ENCODE measurements around the gene ASB2. TPM values are rescaled to one million over a fixed set of nuclear protein-coding genes. Genes with fewer than 3 reads are reported as not detected.

The ASB2 gene
- polyA plus RNA-seq, 1 of the 3 experiments (the other 2 are of a cell fraction) = 0.15 TPM

DNA sequence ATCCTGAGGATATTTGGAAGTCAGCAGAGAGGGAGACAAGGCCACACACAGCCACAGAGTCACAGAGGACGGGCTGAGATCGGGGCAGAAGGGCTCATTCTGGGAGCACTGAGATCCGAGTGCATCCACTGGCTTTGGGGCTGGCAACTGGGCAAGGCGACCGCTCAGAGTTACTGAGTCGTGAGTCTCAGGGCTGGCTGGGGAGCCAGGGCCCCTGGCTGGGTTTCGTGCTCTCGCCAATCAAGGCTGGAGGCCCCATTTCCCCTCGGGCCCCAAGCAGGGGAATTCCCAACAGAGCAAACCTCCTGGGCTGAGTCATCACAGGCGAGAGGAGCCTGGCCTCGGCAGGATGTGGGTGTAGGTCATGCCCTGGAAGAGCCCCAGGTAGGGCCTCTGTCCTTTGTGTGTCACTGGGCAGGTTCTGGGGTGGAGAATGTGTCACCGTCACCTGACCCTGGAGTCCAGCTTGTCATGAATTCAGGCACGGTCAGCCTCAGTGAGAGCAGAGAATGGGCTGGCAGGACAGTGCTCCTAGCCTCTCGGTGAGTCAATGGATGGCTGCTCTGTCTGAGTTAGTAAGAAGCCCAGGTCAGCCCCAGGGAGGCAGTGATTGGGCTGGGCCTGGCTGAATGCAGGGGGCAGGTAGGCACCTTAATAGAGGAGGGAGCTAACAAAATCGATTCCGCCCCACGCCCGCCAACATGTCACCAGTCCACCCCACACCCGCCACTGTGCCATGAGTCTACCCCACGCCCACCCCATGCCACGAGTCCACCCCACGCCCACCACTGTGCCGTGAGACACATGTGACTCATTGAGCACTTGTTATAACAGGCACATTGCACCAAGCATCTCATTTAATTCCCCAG lies 16.9 kb downstream of the ASB2 start:
- Histone ChIP-seq H3K4me3 (ENCODE audit: low read depth in 2 of 2, low read length in 1 of 2) (no peak overlapping the region), H3F3A (replicated peaks; ENCODE audit: insufficient read depth) (peaks cover 14% of the 10 kb centered on the region), H4K20me1 (ENCODE audit: insufficient read depth) (no peaks in the 10 kb centered on the region), H3K9ac (peak overlapping the region; percentile 65; the same call in 1 of the 2 replicates), H3K79me2 (ENCODE audit: insufficient read depth) (no peaks in the 10 kb centered on the region), H3K9me3 (no peaks in the 10 kb centered on the region), H2AFZ (ENCODE audit: low read depth) (peak overlapping the region; percentile 48; the same call in 1 of the 2 replicates), H3K9me2 (no peaks in the 10 kb centered on the region), H3K4me1 (ENCODE audit: control insufficient read depth in 1 of 2, insufficient read depth in 2 of 2, low read depth in 1 of 2, low read length in 1 of 2) (peaks cover 3 to 16% of the 10 kb centered on the region in 2 experiments; a peak in 2 of 4 replicates), H3K4me2 (peak overlapping the region; percentile 58; the same call in 1 of the 2 replicates), H3K36me3 (replicated peaks in 1 of 2; ENCODE audit: control insufficient read depth in 1 of 2, insufficient read depth in 2 of 2, low read length in 1 of 2) (no peaks in the 10 kb centered on the region), H3K27me3 (ENCODE audit: insufficient read depth) (no peaks in the 10 kb centered on the region), H3K27ac (ENCODE audit: low read depth in 2 of 2, low read length in 1 of 2) (peak overlapping the region in 1 of 2 experiments; percentile 88; a peak in 2 of 4 replicates)
- 57% methylated on average over 15 of the region's 23 CpGs for WGBS (ENCODE audit: low lambda C conversion rate)
- DNase-seq = no peak
- CTCF ChIA-PET = interaction anchor here (0.5 to 5.2 kb wide), 6 partner anchors 11 to 156 kb away, joined by 3 to 28 read pairs (median 4); no protein-coding TSS in a partner anchor
- POLR2A ChIA-PET = no interaction called here
- no peak for TF ChIP-seq RFX5 (IDR thresholded peaks at IDR 0.05; ENCODE audit: low read length)
- TF ChIP-seq TAF1 (IDR thresholded peaks at IDR 0.05; ENCODE audit: borderline replicate concordance, low read depth, low read length) = no peak
- TF ChIP-seq GABPA (IDR thresholded peaks at IDR 0.05; ENCODE audit: low read depth) = 0 out of 2 replicates have a peak, but pooled peaks have one; percentile 11
- TF ChIP-seq SMC3 (IDR thresholded peaks at IDR 0.05; ENCODE audit: low read depth, low read length) = no peak; the same call in 1 of the 2 replicates
- TF ChIP-seq, protein P1, sequence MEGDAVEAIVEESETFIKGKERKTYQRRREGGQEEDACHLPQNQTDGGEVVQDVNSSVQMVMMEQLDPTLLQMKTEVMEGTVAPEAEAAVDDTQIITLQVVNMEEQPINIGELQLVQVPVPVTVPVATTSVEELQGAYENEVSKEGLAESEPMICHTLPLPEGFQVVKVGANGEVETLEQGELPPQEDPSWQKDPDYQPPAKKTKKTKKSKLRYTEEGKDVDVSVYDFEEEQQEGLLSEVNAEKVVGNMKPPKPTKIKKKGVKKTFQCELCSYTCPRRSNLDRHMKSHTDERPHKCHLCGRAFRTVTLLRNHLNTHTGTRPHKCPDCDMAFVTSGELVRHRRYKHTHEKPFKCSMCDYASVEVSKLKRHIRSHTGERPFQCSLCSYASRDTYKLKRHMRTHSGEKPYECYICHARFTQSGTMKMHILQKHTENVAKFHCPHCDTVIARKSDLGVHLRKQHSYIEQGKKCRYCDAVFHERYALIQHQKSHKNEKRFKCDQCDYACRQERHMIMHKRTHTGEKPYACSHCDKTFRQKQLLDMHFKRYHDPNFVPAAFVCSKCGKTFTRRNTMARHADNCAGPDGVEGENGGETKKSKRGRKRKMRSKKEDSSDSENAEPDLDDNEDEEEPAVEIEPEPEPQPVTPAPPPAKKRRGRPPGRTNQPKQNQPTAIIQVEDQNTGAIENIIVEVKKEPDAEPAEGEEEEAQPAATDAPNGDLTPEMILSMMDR (IDR thresholded peaks at IDR 0.05) = no peak
- peak; percentile 77 for TF ChIP-seq NFIC (IDR thresholded peaks at IDR 0.05; ENCODE audit: borderline replicate concordance)
- TF ChIP-seq RCOR1 (IDR thresholded peaks at IDR 0.05; ENCODE audit: low read length) = no peak
- TF ChIP-seq, protein P2, sequence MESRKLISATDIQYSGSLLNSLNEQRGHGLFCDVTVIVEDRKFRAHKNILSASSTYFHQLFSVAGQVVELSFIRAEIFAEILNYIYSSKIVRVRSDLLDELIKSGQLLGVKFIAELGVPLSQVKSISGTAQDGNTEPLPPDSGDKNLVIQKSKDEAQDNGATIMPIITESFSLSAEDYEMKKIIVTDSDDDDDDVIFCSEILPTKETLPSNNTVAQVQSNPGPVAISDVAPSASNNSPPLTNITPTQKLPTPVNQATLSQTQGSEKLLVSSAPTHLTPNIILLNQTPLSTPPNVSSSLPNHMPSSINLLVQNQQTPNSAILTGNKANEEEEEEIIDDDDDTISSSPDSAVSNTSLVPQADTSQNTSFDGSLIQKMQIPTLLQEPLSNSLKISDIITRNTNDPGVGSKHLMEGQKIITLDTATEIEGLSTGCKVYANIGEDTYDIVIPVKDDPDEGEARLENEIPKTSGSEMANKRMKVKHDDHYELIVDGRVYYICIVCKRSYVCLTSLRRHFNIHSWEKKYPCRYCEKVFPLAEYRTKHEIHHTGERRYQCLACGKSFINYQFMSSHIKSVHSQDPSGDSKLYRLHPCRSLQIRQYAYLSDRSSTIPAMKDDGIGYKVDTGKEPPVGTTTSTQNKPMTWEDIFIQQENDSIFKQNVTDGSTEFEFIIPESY (IDR thresholded peaks at IDR 0.05; ENCODE audit: borderline replicate concordance, low read depth) = peak; percentile 55; the same call in 1 of the 2 replicates
- TF ChIP-seq GATA2 (CRISPR knock-in tag; IDR thresholded peaks at IDR 0.05) = no peak
- no peak for TF ChIP-seq FOXM1 (IDR thresholded peaks at IDR 0.05; ENCODE audit: low read depth)
- TF ChIP-seq, protein P3, sequence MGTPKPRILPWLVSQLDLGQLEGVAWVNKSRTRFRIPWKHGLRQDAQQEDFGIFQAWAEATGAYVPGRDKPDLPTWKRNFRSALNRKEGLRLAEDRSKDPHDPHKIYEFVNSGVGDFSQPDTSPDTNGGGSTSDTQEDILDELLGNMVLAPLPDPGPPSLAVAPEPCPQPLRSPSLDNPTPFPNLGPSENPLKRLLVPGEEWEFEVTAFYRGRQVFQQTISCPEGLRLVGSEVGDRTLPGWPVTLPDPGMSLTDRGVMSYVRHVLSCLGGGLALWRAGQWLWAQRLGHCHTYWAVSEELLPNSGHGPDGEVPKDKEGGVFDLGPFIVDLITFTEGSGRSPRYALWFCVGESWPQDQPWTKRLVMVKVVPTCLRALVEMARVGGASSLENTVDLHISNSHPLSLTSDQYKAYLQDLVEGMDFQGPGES (IDR thresholded peaks at IDR 0.05; ENCODE audit: low read depth, low read length) = no peak
- TF ChIP-seq, protein P4, sequence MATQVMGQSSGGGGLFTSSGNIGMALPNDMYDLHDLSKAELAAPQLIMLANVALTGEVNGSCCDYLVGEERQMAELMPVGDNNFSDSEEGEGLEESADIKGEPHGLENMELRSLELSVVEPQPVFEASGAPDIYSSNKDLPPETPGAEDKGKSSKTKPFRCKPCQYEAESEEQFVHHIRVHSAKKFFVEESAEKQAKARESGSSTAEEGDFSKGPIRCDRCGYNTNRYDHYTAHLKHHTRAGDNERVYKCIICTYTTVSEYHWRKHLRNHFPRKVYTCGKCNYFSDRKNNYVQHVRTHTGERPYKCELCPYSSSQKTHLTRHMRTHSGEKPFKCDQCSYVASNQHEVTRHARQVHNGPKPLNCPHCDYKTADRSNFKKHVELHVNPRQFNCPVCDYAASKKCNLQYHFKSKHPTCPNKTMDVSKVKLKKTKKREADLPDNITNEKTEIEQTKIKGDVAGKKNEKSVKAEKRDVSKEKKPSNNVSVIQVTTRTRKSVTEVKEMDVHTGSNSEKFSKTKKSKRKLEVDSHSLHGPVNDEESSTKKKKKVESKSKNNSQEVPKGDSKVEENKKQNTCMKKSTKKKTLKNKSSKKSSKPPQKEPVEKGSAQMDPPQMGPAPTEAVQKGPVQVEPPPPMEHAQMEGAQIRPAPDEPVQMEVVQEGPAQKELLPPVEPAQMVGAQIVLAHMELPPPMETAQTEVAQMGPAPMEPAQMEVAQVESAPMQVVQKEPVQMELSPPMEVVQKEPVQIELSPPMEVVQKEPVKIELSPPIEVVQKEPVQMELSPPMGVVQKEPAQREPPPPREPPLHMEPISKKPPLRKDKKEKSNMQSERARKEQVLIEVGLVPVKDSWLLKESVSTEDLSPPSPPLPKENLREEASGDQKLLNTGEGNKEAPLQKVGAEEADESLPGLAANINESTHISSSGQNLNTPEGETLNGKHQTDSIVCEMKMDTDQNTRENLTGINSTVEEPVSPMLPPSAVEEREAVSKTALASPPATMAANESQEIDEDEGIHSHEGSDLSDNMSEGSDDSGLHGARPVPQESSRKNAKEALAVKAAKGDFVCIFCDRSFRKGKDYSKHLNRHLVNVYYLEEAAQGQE (IDR thresholded peaks at IDR 0.05; ENCODE audit: low read depth, low read length) = peak; percentile 60; the same call in 1 of the 2 replicates
- no peak for TF ChIP-seq MXI1 (IDR thresholded peaks at IDR 0.05; ENCODE audit: low read depth, low read length)
- TF ChIP-seq, protein P5, sequence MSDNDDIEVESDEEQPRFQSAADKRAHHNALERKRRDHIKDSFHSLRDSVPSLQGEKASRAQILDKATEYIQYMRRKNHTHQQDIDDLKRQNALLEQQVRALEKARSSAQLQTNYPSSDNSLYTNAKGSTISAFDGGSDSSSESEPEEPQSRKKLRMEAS (IDR thresholded peaks at IDR 0.05; ENCODE audit: low read depth) = 0 out of 2 replicates have a peak, but pooled peaks have one; percentile 28
- TF ChIP-seq, protein P6, sequence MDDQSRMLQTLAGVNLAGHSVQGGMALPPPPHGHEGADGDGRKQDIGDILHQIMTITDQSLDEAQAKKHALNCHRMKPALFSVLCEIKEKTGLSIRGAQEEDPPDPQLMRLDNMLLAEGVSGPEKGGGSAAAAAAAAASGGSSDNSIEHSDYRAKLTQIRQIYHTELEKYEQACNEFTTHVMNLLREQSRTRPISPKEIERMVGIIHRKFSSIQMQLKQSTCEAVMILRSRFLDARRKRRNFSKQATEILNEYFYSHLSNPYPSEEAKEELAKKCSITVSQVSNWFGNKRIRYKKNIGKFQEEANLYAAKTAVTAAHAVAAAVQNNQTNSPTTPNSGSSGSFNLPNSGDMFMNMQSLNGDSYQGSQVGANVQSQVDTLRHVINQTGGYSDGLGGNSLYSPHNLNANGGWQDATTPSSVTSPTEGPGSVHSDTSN (IDR thresholded peaks at IDR 0.05) = peak; percentile 57
- peak; percentile 72 for TF ChIP-seq TEAD4 (IDR thresholded peaks at IDR 0.05; ENCODE audit: borderline replicate concordance, insufficient read depth)
- peak; percentile 94 for TF ChIP-seq FOSL2 (IDR thresholded peaks at IDR 0.05; ENCODE audit: borderline replicate concordance, low read depth)
- no peak for TF ChIP-seq USF2 (IDR thresholded peaks at IDR 0.05; ENCODE audit: borderline replicate concordance, low read depth, low read length)
- TF ChIP-seq NRF1 (IDR thresholded peaks at IDR 0.05; ENCODE audit: low read depth, low read length) = no peak
- no peak for TF ChIP-seq ELF1 (IDR thresholded peaks at IDR 0.05)

Data from SK-N-SH (cell line).